Lower leg skin (tissue), 3 donors: Measurements from ENCODE around the gene SFMBT2.

ENCODE experiments used
- POLR2A ChIP-seq, 2 donors: fragments of 450-650 bp; IDR thresholded peaks; one replicate each; pipeline ENCODE4 v1.6.1; 2016 to 2017; ENCODE audit warnings: antibody characterized with exemption in 2 of 2, mild to moderate bottlenecking in 1 of 2, moderate library complexity in 1 of 2
- TF ChIP-seq, protein P1 (sequence below), 3 donors: fragments of 450-650 bp; IDR thresholded peaks; one replicate each; pipeline ENCODE4 v1.5.1; 2016; ENCODE audit warnings: antibody characterized with exemption in 3 of 3, mild to moderate bottlenecking in 3 of 3, moderate library complexity in 2 of 3

DNA sequence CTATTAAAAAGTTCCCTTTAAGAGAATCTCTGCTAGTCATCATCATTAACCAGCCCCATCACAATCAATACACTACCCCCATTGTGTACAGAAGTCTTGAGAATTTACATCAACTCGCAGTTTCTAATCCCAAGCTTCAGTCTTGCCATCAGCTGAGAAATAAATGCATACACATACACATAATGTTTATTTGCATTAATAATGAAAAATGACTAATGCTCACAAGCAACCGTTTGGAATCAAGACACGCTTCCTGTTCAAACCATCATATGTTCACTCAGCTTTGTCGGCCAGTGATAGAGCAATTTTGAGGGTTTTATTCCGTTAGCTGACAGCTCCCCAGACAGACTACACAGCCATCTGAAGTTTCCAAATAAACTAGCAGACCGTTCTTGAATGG is 287.1 kb downstream of the SFMBT2 start:
- TF ChIP-seq, protein P1, sequence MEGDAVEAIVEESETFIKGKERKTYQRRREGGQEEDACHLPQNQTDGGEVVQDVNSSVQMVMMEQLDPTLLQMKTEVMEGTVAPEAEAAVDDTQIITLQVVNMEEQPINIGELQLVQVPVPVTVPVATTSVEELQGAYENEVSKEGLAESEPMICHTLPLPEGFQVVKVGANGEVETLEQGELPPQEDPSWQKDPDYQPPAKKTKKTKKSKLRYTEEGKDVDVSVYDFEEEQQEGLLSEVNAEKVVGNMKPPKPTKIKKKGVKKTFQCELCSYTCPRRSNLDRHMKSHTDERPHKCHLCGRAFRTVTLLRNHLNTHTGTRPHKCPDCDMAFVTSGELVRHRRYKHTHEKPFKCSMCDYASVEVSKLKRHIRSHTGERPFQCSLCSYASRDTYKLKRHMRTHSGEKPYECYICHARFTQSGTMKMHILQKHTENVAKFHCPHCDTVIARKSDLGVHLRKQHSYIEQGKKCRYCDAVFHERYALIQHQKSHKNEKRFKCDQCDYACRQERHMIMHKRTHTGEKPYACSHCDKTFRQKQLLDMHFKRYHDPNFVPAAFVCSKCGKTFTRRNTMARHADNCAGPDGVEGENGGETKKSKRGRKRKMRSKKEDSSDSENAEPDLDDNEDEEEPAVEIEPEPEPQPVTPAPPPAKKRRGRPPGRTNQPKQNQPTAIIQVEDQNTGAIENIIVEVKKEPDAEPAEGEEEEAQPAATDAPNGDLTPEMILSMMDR (IDR thresholded peaks at IDR 0.05) = no peak
- no peak for TF ChIP-seq POLR2A (IDR thresholded peaks at IDR 0.05)
